ENCODE data around the gene PPP1R13B. TPM values are rescaled to one million over a fixed set of nuclear protein-coding genes. Genes with fewer than 3 reads are reported as not detected.

PPP1R13B gene
- total RNA-seq, 1 donor from 2014 or later: 10.1 TPM

DNA sequence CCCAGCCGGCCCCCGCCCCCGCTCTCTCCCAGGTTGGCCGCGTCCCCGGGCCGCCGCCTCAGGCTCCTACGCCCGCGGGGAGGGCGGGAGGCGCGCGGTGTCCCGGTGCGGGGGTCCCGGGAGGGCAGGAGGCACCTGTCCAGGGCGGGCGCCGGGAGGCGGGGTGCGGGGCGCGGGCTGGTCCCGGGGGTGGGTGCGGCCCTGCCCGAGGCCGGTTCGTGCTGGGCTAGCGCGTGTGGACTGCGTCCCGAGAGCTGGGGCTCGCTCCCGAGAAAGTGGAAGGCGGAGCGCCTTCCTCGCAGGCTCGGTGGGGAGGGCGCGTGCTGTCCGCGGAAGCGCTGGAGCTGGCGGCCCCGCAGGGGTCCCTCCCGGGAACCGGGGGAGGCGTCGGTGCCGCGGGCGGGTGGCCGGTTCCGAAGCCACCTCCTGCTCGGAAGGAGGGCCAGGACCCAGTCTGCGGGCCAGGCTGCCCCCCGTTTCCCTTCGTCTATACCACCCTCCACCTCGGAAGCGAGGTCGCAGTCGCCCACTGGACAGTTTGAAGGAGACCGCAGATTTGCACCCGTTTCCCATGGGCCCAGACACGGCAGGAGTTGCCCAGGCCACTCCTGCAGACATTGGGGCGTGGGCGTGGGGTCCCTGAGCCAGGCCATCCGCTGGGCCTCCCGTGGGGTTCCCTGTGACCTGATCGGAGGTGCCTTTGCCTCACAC lies 131.1 kb downstream of the PPP1R13B start:
- Mint-ChIP-seq H3K36me3 (ENCODE audit: low read depth) (peaks cover 2% of the 10 kb centered on the region), H3K27me3 (ENCODE audit: low read depth) (no peaks in the 10 kb centered on the region), H3K4me3 (ENCODE audit: unreplicated experiment) (peak overlapping the region; percentile 75), H3K9me3 (ENCODE audit: low read depth) (no peaks in the 10 kb centered on the region), H3K4me1 (ENCODE audit: low read depth) (peaks cover 56% of the 10 kb centered on the region), H3K27ac (ENCODE audit: unreplicated experiment) (peak overlapping the region; percentile 45)
- TF ChIP-seq, protein P1, sequence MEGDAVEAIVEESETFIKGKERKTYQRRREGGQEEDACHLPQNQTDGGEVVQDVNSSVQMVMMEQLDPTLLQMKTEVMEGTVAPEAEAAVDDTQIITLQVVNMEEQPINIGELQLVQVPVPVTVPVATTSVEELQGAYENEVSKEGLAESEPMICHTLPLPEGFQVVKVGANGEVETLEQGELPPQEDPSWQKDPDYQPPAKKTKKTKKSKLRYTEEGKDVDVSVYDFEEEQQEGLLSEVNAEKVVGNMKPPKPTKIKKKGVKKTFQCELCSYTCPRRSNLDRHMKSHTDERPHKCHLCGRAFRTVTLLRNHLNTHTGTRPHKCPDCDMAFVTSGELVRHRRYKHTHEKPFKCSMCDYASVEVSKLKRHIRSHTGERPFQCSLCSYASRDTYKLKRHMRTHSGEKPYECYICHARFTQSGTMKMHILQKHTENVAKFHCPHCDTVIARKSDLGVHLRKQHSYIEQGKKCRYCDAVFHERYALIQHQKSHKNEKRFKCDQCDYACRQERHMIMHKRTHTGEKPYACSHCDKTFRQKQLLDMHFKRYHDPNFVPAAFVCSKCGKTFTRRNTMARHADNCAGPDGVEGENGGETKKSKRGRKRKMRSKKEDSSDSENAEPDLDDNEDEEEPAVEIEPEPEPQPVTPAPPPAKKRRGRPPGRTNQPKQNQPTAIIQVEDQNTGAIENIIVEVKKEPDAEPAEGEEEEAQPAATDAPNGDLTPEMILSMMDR (IDR thresholded peaks at IDR 0.05): no peak
- no peak for DNase-seq (ENCODE audit: low spot score)

DNA sequence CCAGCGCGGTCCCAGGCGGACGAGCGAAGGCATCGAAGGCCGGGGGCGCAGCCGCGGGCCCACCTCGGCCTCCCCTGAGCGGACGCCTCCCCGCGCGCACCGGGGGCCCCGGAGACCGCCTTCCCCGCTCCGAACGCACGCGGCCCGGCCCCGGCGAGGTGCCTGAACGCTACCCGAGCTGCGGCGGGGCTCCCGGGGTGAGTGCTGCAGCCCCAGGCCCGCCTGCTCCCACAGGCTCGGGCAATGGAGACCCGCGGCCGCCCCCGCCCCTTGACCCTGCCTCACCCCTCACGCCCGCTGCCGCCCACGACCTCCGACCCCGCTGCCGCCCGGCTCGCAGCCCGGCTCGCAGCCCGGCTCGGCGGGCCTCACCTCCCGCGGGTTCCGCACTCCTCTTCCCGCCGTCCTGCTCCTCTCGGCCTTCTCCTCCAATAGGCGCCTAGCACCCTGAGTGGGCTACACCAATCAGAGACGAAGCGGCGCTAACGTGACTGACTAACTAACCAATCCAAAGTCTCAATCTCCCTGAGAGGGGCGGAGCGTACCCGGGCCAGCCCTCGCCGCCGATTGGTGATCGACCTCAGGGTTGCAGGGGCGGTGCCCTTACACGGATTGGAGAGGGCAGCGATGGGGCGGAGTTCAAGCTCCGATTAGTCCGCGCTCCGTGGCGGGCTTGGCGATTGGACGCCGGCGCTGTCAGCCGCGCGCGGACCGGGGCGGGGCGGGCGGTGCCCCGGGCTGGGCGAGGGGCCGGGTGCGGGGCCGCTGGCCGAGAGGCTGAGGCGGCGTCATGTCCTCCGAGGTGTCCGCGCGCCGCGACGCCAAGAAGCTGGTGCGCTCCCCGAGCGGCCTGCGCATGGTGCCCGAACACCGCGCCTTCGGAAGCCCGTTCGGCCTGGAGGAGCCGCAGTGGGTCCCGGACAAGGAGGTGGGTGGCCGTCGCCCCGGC lies 132.0 kb downstream of the PPP1R13B start, which contains the start of the genes XRCC3 and ZFYVE21:
Gene XRCC3, minus strand, starts transcription at position 400 of the 949 bp plus-strand sequence. CDS start 4,364 bp downstream, outside the sequence.
Gene ZFYVE21, plus strand, starts transcription at position 759 of the 949 bp plus-strand sequence. Its CDS starts 32 bp downstream, at position 791.
- Mint-ChIP-seq H3K36me3 (ENCODE audit: low read depth) (peaks cover 2% of the 10 kb centered on the region), H3K27ac (ENCODE audit: unreplicated experiment) (peak within 1 kb of the TSS; percentile 85), H3K27me3 (ENCODE audit: low read depth) (no peaks in the 10 kb centered on the region), H3K4me1 (ENCODE audit: low read depth) (peaks cover 51% of the 10 kb centered on the region), H3K9me3 (ENCODE audit: low read depth) (no peaks in the 10 kb centered on the region), H3K4me3 (ENCODE audit: unreplicated experiment) (peak within 1 kb of the TSS; percentile 75)
- TF ChIP-seq, protein P1 (IDR thresholded peaks at IDR 0.05): no peak
- peak; percentile 100 for DNase-seq (ENCODE audit: low spot score)

DNA sequence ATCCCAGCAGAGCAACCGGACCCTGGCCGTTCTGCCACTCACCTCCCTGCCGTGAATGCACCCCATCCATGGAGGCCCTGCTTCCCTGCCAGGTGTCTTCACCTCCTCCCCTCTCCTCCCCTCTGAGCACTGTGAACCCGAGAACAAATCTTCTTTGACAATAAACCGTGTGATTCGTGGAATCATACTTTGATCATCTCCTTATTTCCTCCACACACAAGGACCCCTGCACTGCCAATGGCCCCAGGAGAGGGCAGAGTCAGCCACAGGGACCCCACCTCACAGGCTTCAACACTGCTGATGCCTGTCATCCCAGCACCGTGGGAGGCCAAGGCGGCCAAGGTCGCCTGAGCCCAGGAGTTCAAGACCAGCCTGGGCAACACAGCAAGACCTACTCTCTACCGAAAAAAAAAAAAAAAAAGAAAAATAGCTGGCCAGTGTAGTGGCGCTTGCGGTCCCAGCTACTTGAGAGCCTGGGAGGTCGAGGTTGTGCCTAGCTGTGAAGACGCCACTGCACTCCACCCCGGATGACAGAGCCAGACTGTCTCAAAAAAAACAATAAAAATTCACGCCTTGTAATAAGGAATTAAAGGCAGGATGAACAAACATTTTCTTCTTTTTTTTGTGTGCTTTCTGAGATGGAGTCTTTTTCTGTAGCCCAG lies 133.2 kb downstream of the PPP1R13B start:
- no peaks in the 10 kb centered on the region for H3K27me3 Mint-ChIP-seq (ENCODE audit: low read depth)
- TF ChIP-seq, protein P1 (IDR thresholded peaks at IDR 0.05): no peak
- H3K9me3 Mint-ChIP-seq (ENCODE audit: low read depth): no peaks in the 10 kb centered on the region
- peaks cover 45% of the 10 kb centered on the region for H3K4me1 Mint-ChIP-seq (ENCODE audit: low read depth)
- peak overlapping the region; percentile 66 for H3K27ac Mint-ChIP-seq (ENCODE audit: unreplicated experiment)
- peaks cover 2% of the 10 kb centered on the region for H3K36me3 Mint-ChIP-seq (ENCODE audit: low read depth)
- H3K4me3 Mint-ChIP-seq (ENCODE audit: unreplicated experiment): peak overlapping the region; percentile 75
- no peak for DNase-seq (ENCODE audit: low spot score)

DNA sequence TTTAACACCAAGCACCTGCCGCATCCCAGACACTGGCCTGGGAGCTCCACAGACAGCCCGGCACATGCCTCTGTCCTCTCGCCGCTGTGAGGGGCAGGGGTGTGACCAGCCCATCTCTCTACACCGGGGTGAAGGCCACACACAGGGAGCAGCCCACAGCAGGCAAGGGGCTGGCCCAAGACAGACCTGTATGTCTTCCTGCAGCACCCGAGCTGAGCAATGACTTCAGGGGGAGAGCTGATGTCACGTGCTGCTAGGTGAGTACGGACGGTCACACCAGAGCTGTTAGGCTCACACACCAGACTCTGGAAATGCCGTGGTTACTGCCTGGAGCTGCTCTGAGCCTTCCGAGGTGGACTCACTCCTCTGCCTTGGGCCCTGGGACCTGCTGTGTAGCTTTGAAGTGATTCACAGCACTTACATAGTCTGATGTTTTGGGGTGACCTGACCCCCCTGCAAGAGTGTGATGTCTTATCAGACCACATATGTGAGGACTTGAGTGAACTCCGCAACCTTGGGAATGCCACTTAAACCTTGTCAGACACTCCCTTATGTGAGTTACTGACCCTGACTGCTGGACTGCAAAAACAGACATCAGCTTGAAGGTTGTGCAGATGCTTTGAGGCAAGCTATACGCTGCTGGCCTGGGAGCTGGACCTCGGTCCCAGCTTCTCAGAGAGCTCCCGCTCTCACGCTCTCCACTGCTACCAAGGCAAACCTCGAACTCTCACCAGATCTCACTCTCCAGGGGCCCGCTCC lies 133.9 kb downstream of the PPP1R13B start:
- Mint-ChIP-seq H3K27ac (ENCODE audit: unreplicated experiment) (peak overlapping the region; percentile 51), H3K27me3 (ENCODE audit: low read depth) (no peaks in the 10 kb centered on the region), H3K4me3 (ENCODE audit: unreplicated experiment) (peak overlapping the region; percentile 75), H3K9me3 (ENCODE audit: low read depth) (no peaks in the 10 kb centered on the region), H3K4me1 (ENCODE audit: low read depth) (peaks cover 40% of the 10 kb centered on the region), H3K36me3 (ENCODE audit: low read depth) (peaks cover 3% of the 10 kb centered on the region)
- no peak for DNase-seq (ENCODE audit: low spot score)
- TF ChIP-seq, protein P1 (IDR thresholded peaks at IDR 0.05): no peak
